HepG2 (cell line): ENCODE data around the gene MIDN. TPM values are rescaled to one million over a fixed set of nuclear protein-coding genes. Genes with fewer than 3 reads are reported as not detected.
A peak's percentile ranks its signal among the peaks of the same experiment; 100 is the strongest.

Experiments used
- GMEB1 ChIP-seq: sonication (generic); formaldehyde crosslinking; IDR thresholded peaks from 2 replicates; pipeline ENCODE4 v1.5.1; 2020; ENCODE audit warnings: missing genetic modification reagents, mild to moderate bottlenecking, borderline replicate concordance
- HNRNPK ChIP-seq: fragments of 200-400 bp; formaldehyde crosslinking; IDR thresholded peaks from 2 replicates; pipeline ENCODE4 v1.6.1; 2018; ENCODE audit warnings: low read length, low read depth, moderate library complexity, mild to moderate bottlenecking; ENCODE audit not compliant: poor library complexity, severe bottlenecking
- MEIS2 ChIP-seq: sonication (generic); formaldehyde crosslinking; IDR thresholded peaks from 2 replicates; pipeline ENCODE4 v1.9.0; 2021; ENCODE audit warnings: mild to moderate bottlenecking, missing genetic modification reagents
- NFE2L1 ChIP-seq: sonication (generic); formaldehyde crosslinking; IDR thresholded peaks from 2 replicates; pipeline ENCODE4 v1.4.0; 2020; ENCODE audit warnings: missing genetic modification reagents, mild to moderate bottlenecking, borderline replicate concordance
- SIX4 ChIP-seq: sonication (generic); formaldehyde crosslinking; IDR thresholded peaks from 2 replicates; pipeline ENCODE4 v1.4.0; 2020; ENCODE audit warnings: missing genetic modification reagents
- TFAP4 ChIP-seq: sonication (generic); IDR thresholded peaks from 2 replicates; pipeline ENCODE4 v1.6.1; 2016; ENCODE audit warnings: low read depth, borderline replicate concordance
- TOE1 ChIP-seq: sonication (generic); formaldehyde crosslinking; IDR thresholded peaks from 2 replicates; pipeline ENCODE4 v1.4.0; 2020; ENCODE audit warnings: mild to moderate bottlenecking, missing genetic modification reagents
- ZMYM3 ChIP-seq: sonication (generic); formaldehyde crosslinking; IDR thresholded peaks from 2 replicates; pipeline ENCODE4 v1.5.1; 2020; ENCODE audit warnings: mild to moderate bottlenecking, missing genetic modification reagents
- ZNF142 ChIP-seq: sonication (generic); formaldehyde crosslinking; IDR thresholded peaks from 2 replicates; pipeline ENCODE4 v1.4.0; 2020; ENCODE audit warnings: missing genetic modification reagents
- ZNF598 ChIP-seq: sonication (generic); formaldehyde crosslinking; IDR thresholded peaks from 2 replicates; pipeline ENCODE4 v1.5.1; 2020; ENCODE audit warnings: mild to moderate bottlenecking, missing genetic modification reagents, borderline replicate concordance
- polyA plus RNA-seq, 8 experiments: library from polyadenylated mRNA; depleted of rRNA in 3 of 8; stranded (reverse) in 7 of 8; unstranded in 1 of 8; fragments of >200 nt; fragmentation: Illumina TruSeq in 4 of 8; extraction: Trizol in 4 of 8; gene quantifications; 2 replicates each; pipeline versions ENCODE4 v1.2.1 to v1.2.3, GENCODE V29; 2011 to 2016; ENCODE audit warnings: low read depth in 4 of 8, missing spikeins in 1 of 8, mixed read lengths in 1 of 8; ENCODE audit not compliant: insufficient read depth in 1 of 8
- total RNA-seq, 5 experiments: library from RNA; depleted of rRNA; stranded (reverse); fragments of >200 nt; fragmentation: Illumina TruSeq; extraction: Trizol; gene quantifications; 2 replicates each; pipeline ENCODE4 v1.2.3, GENCODE V29; 2016; ENCODE audit warnings: low read depth in 1 of 5
- TF ChIP-seq, protein P1 (sequence below): sonication (generic); formaldehyde crosslinking; IDR thresholded peaks from 2 replicates; pipeline ENCODE4 v1.4.0; 2020; ENCODE audit warnings: mild to moderate bottlenecking, missing genetic modification reagents

Gene MIDN
- total and polyA plus RNA-seq, 2 of the 13 experiments (the other 11 are each of a cell fraction or from before 2014, with no cell fraction given), result 8.4 to 18.0 TPM

GRCh38 chr19:1264801-1265614 is 16.6 kb downstream of the MIDN start (continued):
- TF ChIP-seq ZNF142 (no peak), ZMYM3 (CRISPR knock-in tag) (peak; percentile 65; the same call in 1 of the 2 replicates), SIX4 (CRISPR knock-in tag) (no peak), TFAP4 (peak; percentile 34; the same call in 1 of the 2 replicates), HNRNPK (no peak), NFE2L1 (CRISPR knock-in tag) (0 out of 2 replicates have a peak, but pooled peaks have one; percentile 56), MEIS2 (CRISPR knock-in tag) (peak; percentile 57; the same call in 1 of the 2 replicates), GMEB1 (CRISPR knock-in tag) (no peak), TOE1 (CRISPR knock-in tag) (no peak), ZNF598 (CRISPR knock-in tag) (no peak)
- TF ChIP-seq, protein P1, sequence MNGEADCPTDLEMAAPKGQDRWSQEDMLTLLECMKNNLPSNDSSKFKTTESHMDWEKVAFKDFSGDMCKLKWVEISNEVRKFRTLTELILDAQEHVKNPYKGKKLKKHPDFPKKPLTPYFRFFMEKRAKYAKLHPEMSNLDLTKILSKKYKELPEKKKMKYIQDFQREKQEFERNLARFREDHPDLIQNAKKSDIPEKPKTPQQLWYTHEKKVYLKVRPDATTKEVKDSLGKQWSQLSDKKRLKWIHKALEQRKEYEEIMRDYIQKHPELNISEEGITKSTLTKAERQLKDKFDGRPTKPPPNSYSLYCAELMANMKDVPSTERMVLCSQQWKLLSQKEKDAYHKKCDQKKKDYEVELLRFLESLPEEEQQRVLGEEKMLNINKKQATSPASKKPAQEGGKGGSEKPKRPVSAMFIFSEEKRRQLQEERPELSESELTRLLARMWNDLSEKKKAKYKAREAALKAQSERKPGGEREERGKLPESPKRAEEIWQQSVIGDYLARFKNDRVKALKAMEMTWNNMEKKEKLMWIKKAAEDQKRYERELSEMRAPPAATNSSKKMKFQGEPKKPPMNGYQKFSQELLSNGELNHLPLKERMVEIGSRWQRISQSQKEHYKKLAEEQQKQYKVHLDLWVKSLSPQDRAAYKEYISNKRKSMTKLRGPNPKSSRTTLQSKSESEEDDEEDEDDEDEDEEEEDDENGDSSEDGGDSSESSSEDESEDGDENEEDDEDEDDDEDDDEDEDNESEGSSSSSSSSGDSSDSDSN (CRISPR knock-in tag), result peak; percentile 74
